Right lobe of liver (tissue), 4 donors: ENCODE results near the gene KDM2B.

Source experiments
- CTCF ChIP-seq, 4 donors: fragments of 200-600 bp in 3 of 4; fragments of 450-650 bp in 1 of 4; IDR thresholded peaks; one replicate each; pipeline versions ENCODE4 v1.5.1 to v1.8.0; 2016 to 2022; ENCODE audit warnings: antibody characterized with exemption in 4 of 4, mild to moderate bottlenecking in 2 of 4
- POLR2A ChIP-seq: fragments of 450-650 bp; IDR thresholded peaks from one replicate; pipeline ENCODE4 v1.6.1; 2017; ENCODE audit warnings: antibody characterized with exemption, mild to moderate bottlenecking
- donor health status: DM: no; HTN: no; CAD: no.
- donor health status: DM: no; HTN: no; CAD: no.
- donor health status: DM: no; HTN: yes; CAD: no.

DNA sequence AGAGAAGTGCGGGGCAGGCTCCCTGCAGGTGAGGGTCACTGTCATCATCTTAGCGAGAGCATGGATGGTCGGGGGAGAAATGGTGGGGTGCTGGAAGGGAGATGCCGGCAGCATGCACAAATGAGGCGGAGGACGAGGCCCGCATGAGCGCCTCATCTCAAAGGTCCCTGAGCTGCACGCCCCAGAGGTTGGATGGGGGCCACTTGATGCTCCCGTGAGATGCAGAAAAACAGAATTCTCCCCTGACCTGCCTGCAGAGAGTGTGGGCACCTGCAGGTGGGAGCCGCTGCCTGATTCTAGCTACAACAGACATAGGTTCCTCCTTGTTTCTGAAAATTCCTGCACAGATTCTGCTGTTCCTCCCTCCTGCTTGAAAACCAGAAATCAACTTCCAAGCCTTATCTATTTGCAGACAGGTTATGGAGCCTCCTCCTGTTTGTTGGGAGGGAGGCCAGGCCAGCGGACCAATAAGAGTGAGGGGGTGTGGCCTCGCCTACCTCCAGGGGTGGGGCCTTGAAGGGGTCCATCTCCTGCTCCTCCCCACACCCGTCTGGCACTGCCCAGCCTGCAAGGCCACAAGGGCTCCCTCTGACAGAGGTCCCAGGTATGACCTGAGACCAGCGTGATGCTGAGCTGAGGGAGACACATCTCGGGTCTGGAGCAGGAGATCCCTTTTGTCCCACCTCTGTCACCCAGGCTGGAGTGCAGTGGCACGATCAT, 67.2 kb downstream of the KDM2B start:
- TF ChIP-seq POLR2A = no peak
- TF ChIP-seq CTCF (IDR thresholded peaks at IDR 0.05) = peak in 3 of 4 donors; percentile 7 to 24 (median 16)
